ENCODE measurements around the gene METTL2B.

- TF ChIP-seq CTCF (IDR thresholded peaks at IDR 0.05) (no peak), POLR2A (IDR thresholded peaks at IDR 0.05) (no peak)
Observed at GRCh38 chr7:128447941-128448564, 28.5 kb upstream of the METTL2B start.

All from testis (tissue), 2 donors.